Caco-2 (cell line): ENCODE measurements around the gene IGSF21. TPM values are rescaled to one million over a fixed set of nuclear protein-coding genes. Genes with fewer than 3 reads are reported as not detected.

Source experiments
- BruUV-seq: library from RNA; stranded (reverse); fragments of 400-500 nt; replicated peaks from 2 replicates; lab custom pipeline; 2021; lab: Mats Ljungman, UMichigan
- CTCF ChIA-PET: fragments of 300-600 bp; sonication (Branson Sonifier 250); formaldehyde crosslinking; loops from one replicate; lab custom pipeline; 2022; ENCODE audit warnings: antibody characterized with exemption; lab: Charles Lee
- POLR2A ChIA-PET: fragments of 300-600 bp; sonication (Branson Sonifier 250); formaldehyde crosslinking; loops from one replicate; lab custom pipeline; 2022; ENCODE audit warnings: antibody characterized with exemption; lab: Charles Lee
- DNase-seq, 2 experiments: peaks; one replicate each; pipeline versions ENCODE4 v3.0.0 to v3.0.0-alpha.2; 2020 to 2022
- H3K27me3 ChIP-seq: replicated peaks from 2 replicates; pipeline ENCODE4 v1.6.0; 2011; ENCODE audit warnings: low read length; ENCODE audit not compliant: control insufficient read depth, insufficient read depth
- H3K36me3 ChIP-seq: 2 replicates; pipeline ENCODE4 v1.5.1; 2011; ENCODE audit warnings: low read length; ENCODE audit not compliant: control insufficient read depth, insufficient read depth
- H3K4me1 ChIP-seq: fragments of 250-450 bp; sonication (Bioruptor Pico); 2 replicates; pipeline ENCODE4 v1.5.1; 2020; ENCODE audit warnings: mild to moderate bottlenecking
- H3K4me3 ChIP-seq: 2 replicates; pipeline ENCODE4 v1.5.1; 2011; ENCODE audit warnings: low read depth, mild to moderate bottlenecking, control low read depth, low read length
- H3K9me3 ChIP-seq: fragments of 250-450 bp; sonication (Bioruptor Pico); 2 replicates; pipeline ENCODE4 v1.5.1; 2020; ENCODE audit warnings: mild to moderate bottlenecking, moderate library complexity
- H3K27ac Mint-ChIP-seq: one replicate; pipeline ENCODE4 v1.8.0; 2022; ENCODE audit warnings: mixed read lengths; ENCODE audit not compliant: unreplicated experiment
- H3K27me3 Mint-ChIP-seq: one replicate; pipeline ENCODE4 v1.8.0; 2022; ENCODE audit warnings: mixed read lengths; ENCODE audit not compliant: insufficient read depth, unreplicated experiment
- H3K36me3 Mint-ChIP-seq: one replicate; pipeline ENCODE4 v1.8.0; 2022; ENCODE audit warnings: mild to moderate bottlenecking, mixed read lengths; ENCODE audit not compliant: insufficient read depth, unreplicated experiment
- H3K4me1 Mint-ChIP-seq: one replicate; pipeline ENCODE4 v1.8.0; 2022; ENCODE audit warnings: low read depth, mixed read lengths; ENCODE audit not compliant: unreplicated experiment
- H3K4me3 Mint-ChIP-seq: one replicate; pipeline ENCODE4 v1.8.0; 2022; ENCODE audit warnings: mild to moderate bottlenecking, moderate library complexity, mixed read lengths; ENCODE audit not compliant: unreplicated experiment
- H3K9me3 Mint-ChIP-seq: one replicate; pipeline ENCODE4 v1.8.0; 2022; ENCODE audit warnings: mixed read lengths; ENCODE audit not compliant: unreplicated experiment
- intact Hi-C: fragments of 100-400 bp; cut with micrococcal nuclease; formaldehyde crosslinking; loops from one replicate; pipeline ENCODE4 v1.10.0; 2022; ENCODE audit not compliant: unreplicated experiment
- total RNA-seq: library from RNA; stranded (reverse); gene quantifications from 2 replicates; pipeline ENCODE4 v1.2.3, GENCODE V29; 2022
- TF ChIP-seq, protein P1 (sequence below), 2 experiments: fragments of 200-600 bp in 1 of 2; IDR thresholded peaks; 1 replicate in 1 of 2; 2 replicates in 1 of 2; pipeline versions ENCODE4 v1.5.1 to v1.8.0; 2011 to 2022; ENCODE audit warnings: antibody characterized with exemption in 1 of 2, control low read depth in 1 of 2, inconsistent platforms in 1 of 2, low read depth in 1 of 2, low read length in 1 of 2, mild to moderate bottlenecking in 1 of 2, moderate library complexity in 1 of 2; ENCODE audit not compliant: insufficient read depth in 1 of 2, severe bottlenecking in 1 of 2, unreplicated experiment in 1 of 2

Gene IGSF21
- total RNA-seq, 1 experiment from 2014 or later = not detected

DNA sequence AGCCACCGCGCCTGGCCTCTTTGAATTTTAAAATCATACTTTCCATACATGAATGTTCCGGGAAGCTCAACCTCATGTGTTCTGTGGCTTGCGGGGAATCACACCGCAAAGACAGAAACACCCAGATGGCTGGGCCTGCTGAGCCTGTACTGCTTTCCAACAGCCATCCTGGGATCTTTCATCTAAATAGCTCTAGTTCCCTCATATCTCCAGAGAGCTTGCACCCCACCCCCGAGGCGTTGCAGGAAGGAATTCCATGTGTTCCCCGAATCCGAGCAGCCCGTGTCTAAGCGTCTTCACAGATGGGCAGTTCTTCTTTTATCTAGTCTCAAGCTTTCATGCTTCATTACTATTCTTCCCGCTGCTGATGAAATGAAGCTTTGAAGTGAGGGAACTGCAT is 66.4 kb downstream of the IGSF21 start:
- TF ChIP-seq, protein P1, sequence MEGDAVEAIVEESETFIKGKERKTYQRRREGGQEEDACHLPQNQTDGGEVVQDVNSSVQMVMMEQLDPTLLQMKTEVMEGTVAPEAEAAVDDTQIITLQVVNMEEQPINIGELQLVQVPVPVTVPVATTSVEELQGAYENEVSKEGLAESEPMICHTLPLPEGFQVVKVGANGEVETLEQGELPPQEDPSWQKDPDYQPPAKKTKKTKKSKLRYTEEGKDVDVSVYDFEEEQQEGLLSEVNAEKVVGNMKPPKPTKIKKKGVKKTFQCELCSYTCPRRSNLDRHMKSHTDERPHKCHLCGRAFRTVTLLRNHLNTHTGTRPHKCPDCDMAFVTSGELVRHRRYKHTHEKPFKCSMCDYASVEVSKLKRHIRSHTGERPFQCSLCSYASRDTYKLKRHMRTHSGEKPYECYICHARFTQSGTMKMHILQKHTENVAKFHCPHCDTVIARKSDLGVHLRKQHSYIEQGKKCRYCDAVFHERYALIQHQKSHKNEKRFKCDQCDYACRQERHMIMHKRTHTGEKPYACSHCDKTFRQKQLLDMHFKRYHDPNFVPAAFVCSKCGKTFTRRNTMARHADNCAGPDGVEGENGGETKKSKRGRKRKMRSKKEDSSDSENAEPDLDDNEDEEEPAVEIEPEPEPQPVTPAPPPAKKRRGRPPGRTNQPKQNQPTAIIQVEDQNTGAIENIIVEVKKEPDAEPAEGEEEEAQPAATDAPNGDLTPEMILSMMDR (IDR thresholded peaks at IDR 0.05; ENCODE audit: insufficient read depth in 1 of 2, low read depth in 1 of 2, low read length in 1 of 2, severe bottlenecking in 1 of 2, unreplicated experiment in 1 of 2) = no peak
- Mint-ChIP-seq H3K36me3 (no peaks in the 10 kb centered on the region), H3K4me1 (no peaks in the 10 kb centered on the region), H3K4me3 (no peak overlapping the region), H3K27ac (no peak overlapping the region), H3K9me3 (no peaks in the 10 kb centered on the region), H3K27me3 (peaks cover 27% of the 10 kb centered on the region)
- POLR2A ChIA-PET = no interaction called here
- CTCF ChIA-PET = no interaction called here
- no TSS peak for BruUV-seq
- no peak overlapping the region for H3K4me3 ChIP-seq
- H3K4me1 ChIP-seq = no peaks in the 10 kb centered on the region
- H3K36me3 ChIP-seq = no peaks in the 10 kb centered on the region
- H3K27me3 ChIP-seq = no peaks in the 10 kb centered on the region
- no peak for DNase-seq
- intact Hi-C loops = no loop called here
- H3K9me3 ChIP-seq = no peaks in the 10 kb centered on the region

DNA sequence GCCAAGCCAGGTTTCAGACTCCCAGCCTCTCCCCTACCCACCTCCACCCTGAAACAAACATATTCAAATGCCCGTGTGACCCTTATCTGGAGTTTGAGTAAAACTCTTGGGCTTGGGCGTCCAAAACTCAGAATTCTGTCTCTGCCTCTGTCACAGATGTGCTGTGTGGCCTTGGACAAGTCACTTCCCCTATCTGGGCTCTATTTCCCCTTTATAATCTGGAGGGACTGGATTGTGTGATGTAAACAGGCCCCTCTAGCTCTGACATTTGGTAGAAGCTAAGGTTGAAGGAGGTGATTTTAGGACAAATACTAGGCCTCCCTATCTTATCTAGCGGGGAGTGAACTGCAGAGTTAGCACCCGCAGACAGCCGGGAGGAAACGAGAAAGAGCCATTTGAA is 67.5 kb downstream of the IGSF21 start:
- H3K27me3 Mint-ChIP-seq = peaks cover 26% of the 10 kb centered on the region
- no peak for DNase-seq
- no peaks in the 10 kb centered on the region for H3K4me1 Mint-ChIP-seq
- BruUV-seq = no TSS peak
- no peak overlapping the region for H3K4me3 Mint-ChIP-seq
- ChIA-PET CTCF (interaction anchor here (1.0 kb wide), 1 partner anchor 59 kb away, joined by 3 read pairs; no protein-coding TSS in a partner anchor), POLR2A (no interaction called here)
- no peaks in the 10 kb centered on the region for H3K36me3 Mint-ChIP-seq
- Histone ChIP-seq H3K4me3 (no peak overlapping the region), H3K4me1 (no peaks in the 10 kb centered on the region), H3K36me3 (no peaks in the 10 kb centered on the region), H3K27me3 (no peaks in the 10 kb centered on the region), H3K9me3 (no peaks in the 10 kb centered on the region)
- TF ChIP-seq, protein P1 (IDR thresholded peaks at IDR 0.05; ENCODE audit: insufficient read depth in 1 of 2, low read depth in 1 of 2, low read length in 1 of 2, severe bottlenecking in 1 of 2, unreplicated experiment in 1 of 2) = no peak
- H3K27ac Mint-ChIP-seq = no peak overlapping the region
- no peaks in the 10 kb centered on the region for H3K9me3 Mint-ChIP-seq
- intact Hi-C loops = no loop called here

DNA sequence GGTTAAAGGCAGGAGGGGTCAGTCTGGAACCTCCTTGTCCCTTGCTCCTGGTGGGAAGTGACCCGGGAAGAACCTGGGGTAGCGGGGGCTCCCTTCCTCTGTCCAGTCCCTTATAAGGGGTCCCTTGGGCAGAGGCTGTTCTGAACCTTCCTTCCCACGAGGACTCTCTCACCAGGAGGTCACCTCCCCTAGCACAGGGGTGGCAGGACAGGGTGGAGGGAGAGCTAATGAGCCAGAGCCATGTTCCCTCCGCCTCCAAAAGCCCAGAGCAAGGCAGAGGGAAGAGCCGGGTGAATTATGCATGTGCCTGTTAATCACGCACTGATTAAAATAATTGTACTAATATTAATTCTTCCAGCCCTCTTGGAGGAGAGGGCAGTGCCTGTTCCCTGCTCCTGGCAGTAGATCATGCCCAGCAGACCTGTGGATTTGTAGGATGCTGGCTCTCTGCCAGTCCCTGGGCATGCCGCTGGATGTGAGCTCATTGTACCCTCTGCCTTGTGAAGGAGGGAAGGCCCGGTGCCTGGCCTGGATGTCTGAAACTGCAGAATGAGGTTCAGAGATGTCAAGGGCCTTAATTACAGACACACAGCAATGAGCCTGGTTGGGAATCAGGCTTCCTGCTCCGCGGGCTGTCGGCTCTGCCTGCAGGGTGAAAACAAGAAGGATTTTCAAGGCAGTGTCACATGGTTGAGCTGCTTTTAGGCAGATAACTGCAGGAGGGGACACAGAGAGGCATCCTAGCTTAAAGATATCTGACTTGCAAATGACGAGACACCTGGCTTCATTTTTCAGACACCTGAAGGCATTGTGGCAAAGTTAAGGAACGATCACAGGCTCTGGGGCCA is 68.2 kb downstream of the IGSF21 start:
- Histone ChIP-seq H3K9me3 (no peaks in the 10 kb centered on the region), H3K27me3 (no peaks in the 10 kb centered on the region), H3K36me3 (no peaks in the 10 kb centered on the region), H3K4me3 (no peak overlapping the region), H3K4me1 (no peaks in the 10 kb centered on the region)
- Mint-ChIP-seq H3K4me1 (no peaks in the 10 kb centered on the region), H3K4me3 (no peak overlapping the region), H3K36me3 (no peaks in the 10 kb centered on the region), H3K27me3 (peaks cover 25% of the 10 kb centered on the region), H3K27ac (no peak overlapping the region), H3K9me3 (no peaks in the 10 kb centered on the region)
- TF ChIP-seq, protein P1 (IDR thresholded peaks at IDR 0.05; ENCODE audit: insufficient read depth in 1 of 2, low read depth in 1 of 2, low read length in 1 of 2, severe bottlenecking in 1 of 2, unreplicated experiment in 1 of 2) = no peak
- CTCF ChIA-PET = interaction anchor here (1.0 kb wide), 1 partner anchor 59 kb away, joined by 3 read pairs; no protein-coding TSS in a partner anchor
- no TSS peak for BruUV-seq
- intact Hi-C loops = no loop called here
- POLR2A ChIA-PET = no interaction called here
- DNase-seq = no peak
